GM12872 (cell line): ENCODE results near the gene ZC3H12D.

Experiments
- TF ChIP-seq, protein P1 (sequence below): IDR thresholded peaks from 3 replicates; pipeline ENCODE4 v1.5.1; 2011; ENCODE audit warnings: low read depth, mild to moderate bottlenecking, low read length, moderate library complexity; ENCODE audit not compliant: insufficient read depth

ZC3H12D gene

DNA sequence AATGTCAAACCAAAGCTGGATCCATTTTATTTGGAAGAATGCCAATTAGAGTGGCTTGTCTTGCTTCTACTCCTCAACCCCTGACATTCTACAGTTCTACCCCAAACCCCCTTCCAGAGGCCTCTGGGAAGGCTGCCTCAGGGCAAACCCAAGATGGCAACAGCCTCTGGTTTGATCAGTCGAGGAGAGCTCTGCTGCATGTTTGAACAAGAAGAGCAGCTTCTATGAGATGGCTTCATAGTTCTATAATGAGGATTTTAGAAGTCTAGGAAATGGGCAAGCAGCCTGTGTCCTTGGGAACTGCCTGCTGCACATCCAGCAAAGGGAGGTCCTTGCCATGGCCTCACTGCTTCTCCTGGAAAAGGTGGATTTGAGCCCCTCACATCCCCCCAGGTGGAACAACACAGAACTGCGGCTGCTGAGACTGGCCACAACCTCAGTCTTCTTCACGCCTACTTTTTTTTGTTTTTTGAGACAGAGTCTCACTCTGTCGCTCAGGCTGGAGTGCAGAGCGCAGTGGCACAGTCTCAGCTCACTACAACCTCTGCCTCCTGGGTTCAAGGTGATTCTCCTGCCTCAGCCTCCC lies 37.9 kb downstream of the ZC3H12D start:
- TF ChIP-seq, protein P1, sequence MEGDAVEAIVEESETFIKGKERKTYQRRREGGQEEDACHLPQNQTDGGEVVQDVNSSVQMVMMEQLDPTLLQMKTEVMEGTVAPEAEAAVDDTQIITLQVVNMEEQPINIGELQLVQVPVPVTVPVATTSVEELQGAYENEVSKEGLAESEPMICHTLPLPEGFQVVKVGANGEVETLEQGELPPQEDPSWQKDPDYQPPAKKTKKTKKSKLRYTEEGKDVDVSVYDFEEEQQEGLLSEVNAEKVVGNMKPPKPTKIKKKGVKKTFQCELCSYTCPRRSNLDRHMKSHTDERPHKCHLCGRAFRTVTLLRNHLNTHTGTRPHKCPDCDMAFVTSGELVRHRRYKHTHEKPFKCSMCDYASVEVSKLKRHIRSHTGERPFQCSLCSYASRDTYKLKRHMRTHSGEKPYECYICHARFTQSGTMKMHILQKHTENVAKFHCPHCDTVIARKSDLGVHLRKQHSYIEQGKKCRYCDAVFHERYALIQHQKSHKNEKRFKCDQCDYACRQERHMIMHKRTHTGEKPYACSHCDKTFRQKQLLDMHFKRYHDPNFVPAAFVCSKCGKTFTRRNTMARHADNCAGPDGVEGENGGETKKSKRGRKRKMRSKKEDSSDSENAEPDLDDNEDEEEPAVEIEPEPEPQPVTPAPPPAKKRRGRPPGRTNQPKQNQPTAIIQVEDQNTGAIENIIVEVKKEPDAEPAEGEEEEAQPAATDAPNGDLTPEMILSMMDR, result 0 out of 3 replicates have a peak, but pooled peaks have one; percentile 18

DNA sequence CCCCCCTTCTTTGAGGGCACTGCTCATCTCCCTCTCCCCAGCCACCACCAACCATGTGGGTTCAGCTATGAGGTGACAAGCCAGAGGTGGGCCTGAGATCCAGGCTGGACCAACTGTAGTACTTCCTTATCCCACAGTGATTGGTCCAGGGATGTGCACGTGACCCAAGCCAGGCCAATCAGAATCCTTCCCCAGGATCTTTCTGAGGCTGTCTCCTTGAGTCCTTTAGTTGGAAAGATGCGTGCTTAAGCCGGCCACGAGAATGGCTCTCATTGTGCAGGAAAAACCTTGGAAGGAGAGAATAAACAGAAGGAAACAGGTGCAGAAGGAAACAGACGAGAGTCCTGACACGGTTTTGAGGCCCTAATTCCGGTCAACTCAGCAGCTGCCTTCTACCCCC lies 39.2 kb downstream of the ZC3H12D start:
- TF ChIP-seq, protein P1, result no peak

DNA sequence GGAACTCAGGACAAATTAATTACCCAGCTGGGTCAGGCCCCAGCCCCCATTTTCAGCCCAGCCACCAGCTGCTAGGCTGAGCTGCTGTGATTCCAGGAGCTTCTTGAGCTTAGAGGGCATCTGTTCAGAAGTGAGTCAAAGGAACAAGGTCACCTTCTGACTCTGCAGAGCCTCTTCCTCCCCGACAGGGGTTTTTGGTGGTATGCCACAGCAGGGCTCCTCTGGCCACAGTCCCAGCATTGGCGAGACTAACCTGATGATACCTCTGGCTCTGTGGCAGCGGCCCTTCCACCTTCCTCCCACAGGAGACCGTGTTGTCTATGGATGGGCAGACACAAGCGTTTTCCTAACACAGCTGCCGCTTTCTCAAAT lies 39.7 kb downstream of the ZC3H12D start:
- TF ChIP-seq, protein P1, result no peak

DNA sequence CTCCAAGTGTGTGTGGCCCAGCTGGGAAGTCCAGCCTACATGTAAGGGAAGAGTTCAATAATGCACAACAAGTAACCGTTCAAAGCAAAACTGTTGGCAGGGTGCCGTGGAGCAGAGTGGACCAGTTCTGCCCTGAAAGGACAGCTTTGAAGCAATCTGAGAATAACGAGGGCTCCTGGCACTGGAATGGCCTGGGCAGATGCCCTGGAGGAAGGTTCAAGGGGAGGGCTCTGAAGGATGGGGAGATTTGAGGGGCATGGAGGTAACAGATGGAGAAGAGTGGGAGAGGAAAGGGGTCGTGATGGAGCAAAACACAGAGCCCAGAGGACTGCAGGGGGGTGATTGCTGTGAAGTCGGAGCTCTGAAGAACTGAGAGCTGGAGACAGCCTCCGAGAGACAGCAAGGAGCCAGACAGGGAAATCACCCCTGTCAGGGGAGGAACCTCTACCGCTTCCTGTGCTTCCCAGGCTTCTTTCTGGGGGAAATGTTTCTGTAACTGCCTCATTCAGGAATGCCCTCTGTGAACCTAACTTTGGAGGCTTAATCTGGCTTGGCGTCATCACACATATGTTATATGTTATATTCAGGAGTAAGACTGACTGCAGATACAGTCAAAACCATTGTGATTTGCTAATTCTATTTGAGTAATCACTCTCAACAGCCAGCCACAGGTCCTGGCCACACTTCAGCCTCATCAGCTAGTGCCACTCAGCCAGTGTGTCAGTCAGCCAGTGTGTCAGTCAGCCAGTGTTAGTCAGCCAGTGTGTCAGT lies 41.2 kb downstream of the ZC3H12D start:
- TF ChIP-seq, protein P1, result no peak

DNA sequence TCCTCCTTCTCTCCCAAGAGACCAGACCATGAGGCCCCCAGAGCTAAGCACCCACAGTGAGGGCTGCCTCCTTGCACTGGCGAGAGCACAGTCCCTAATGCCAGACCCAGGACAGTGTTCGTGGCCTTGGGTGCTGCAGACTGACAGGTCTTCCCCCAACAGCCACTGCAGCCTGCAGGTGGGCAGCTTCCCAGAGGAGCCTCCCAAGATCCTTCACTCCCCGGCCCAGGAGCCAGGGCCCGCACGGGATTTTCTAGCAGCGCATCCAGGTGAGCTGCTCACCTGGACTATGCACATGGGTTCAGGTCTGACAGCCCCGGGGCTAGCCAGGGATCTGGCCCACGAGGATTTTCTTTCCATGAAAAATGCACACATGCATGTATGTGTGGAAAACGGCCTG lies 43.1 kb downstream of the ZC3H12D start:
- TF ChIP-seq, protein P1, result no peak

DNA sequence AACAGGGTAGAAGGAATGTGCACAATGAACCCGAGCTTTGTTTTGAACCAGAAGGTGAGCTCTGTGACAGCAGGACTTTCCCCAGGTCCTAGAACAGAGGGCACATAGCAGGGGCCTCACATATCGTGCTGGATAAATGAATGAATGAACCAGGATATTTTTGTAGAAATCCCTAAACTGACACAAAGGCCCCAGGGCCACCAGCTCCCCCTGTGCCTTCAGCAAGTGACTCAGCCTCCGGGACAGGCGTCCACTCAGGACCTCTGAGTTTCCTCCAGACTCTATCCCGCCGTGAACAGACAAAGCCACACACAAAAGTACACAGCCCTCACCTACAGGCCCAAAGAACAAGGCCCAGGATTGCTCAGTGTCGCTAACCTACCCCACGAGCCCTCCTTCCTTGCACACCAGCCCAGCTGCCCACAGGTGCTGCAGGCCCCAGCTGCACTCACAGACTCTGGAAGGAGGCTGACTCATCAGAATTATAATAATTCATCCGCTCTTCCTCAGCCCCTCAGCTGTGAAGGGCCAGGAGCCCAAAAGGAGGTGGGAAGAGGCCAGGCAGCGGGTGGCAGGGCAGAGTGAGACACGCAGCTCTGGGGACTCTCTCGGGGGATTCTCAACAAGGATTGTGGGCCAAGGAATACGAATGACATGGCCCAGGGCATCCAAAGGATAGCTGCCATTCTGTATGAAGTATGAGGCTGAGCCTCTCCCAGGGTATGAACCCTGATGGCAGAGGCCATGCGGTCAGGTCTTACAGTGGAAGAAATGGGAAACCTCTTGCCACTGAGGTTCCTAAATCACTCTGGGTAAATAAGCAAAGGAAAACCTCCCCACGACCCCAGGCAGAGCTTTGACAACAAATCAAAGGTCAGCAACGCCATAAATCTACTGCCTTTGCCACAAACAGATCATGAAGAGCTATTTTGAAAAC lies 43.8 kb downstream of the ZC3H12D start:
- TF ChIP-seq, protein P1, result no peak

DNA sequence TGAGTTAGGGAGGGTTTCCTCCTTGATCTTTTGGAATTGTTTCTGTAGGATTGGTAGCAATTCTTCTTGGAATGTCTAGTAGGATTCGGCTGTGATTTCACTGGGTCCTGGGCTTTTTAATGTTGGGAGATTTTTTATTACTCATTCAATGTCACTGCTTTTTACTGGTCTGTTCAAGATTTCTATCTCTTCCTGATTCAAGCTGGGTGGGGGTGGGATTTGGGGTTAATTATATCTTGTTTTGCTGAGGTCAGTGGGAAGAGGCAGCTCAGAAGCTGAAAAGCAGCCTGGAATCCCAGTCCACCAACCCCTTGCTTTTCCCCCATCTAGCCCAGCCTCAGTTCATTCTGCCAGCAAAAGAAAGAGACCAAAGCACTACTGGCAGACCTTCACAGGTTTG lies 45.2 kb downstream of the ZC3H12D start:
- TF ChIP-seq, protein P1, result no peak
